Head of caudate nucleus (tissue), 42 donors: Measurements from ENCODE around the gene MALT1.
A peak's percentile ranks its signal among the peaks of the same experiment; 100 is the strongest.

ENCODE experiments used
- DNase-seq, 42 donors: peaks; one replicate each; pipeline versions ENCODE4 v3.0.0 to v3.0.0-alpha.2; 2020 to 2021; ENCODE audit warnings: mixed read lengths in 7 of 42
- intact Hi-C: fragments of 100-400 bp; cut with DNase I; formaldehyde crosslinking; loops from one replicate; pipeline ENCODE4 v1.15.0; 2022

MALT1 gene

DNA sequence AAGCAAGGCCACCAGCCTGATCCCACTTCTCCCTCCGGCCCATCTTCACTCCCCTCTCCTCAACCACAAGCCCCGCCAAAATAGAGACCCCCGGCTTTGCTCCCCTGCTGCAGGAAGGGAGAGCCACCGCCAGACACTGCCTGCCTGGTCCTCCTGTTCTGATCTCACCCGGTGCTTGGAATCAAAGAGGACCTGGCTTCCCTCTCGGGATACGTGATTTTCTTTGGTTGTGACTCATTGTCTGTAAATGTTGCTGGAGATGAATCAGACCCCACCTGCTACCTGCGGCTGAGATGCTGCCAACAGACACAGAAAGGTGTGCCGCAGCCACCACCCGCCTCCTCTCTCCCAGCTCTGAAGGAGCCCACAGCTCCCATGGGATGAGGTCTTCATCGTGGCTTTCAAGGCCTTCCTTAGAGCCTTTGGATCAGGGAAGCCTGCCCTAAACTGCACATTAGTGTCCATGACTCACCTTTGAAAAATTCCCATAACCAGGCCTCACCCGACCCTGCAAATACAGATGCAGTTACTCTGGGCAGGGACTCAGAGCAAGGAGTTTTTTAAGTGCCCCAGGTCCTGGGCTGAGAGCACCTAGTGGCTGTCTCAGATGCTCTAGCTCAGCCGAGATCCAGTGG, 114.0 kb downstream of the MALT1 start:
- DNase-seq, result peak in 28 of 42 donors; percentile 18 to 77 (median 48)
- intact Hi-C loops, result no loop called here

GRCh38 chr18:58785870-58786269, 114.6 kb downstream of the MALT1 start:
- DNase-seq, result no peak
- intact Hi-C loops, result no loop called here

DNA sequence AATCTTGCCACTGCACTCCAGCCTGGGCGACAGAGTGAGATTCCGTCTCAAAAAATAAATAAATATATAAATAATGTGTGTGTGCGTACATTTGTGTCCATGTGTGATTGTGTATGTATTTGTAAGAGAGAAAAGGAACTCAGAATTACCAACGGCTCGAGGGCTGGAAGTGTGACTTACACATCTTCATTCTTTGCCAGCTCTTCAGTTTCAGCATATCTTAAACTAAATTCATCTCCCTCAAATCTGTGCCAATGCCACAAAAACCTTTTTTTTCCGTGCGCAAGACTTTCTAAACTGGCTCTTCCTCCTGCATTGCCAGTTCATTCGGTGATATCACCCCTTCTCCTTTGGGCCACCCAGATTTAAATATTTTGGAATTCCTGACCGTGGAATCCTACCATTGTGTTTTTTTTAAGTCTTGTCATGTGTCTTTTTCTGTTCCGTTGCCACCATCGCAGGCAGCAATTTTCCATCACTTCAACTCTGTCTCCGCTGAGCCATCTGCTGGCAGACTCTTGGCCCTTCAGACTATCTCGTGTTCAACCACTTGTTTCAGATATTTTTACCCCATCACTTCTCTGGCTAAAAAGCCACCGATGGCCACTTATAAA, 116.4 kb downstream of the MALT1 start:
- intact Hi-C loops, result no loop called here
- DNase-seq, result peak in 29 of 42 donors; percentile 20 to 76 (median 43)

- DNase-seq, result no peak
- intact Hi-C loops, result no loop called here
Measured at GRCh38 chr18:58788470-58788869, 117.2 kb downstream of the MALT1 start.

- intact Hi-C loops, result no loop called here
- peak; percentile 24 to 83 (median 62) for DNase-seq
Measured at GRCh38 chr18:58788971-58789875, 118.0 kb downstream of the MALT1 start.

- intact Hi-C loops, result no loop called here
- DNase-seq, result peak in 1 of 42 donors; percentile 25
Measured at GRCh38 chr18:58789876-58790240, 118.6 kb downstream of the MALT1 start.

DNA sequence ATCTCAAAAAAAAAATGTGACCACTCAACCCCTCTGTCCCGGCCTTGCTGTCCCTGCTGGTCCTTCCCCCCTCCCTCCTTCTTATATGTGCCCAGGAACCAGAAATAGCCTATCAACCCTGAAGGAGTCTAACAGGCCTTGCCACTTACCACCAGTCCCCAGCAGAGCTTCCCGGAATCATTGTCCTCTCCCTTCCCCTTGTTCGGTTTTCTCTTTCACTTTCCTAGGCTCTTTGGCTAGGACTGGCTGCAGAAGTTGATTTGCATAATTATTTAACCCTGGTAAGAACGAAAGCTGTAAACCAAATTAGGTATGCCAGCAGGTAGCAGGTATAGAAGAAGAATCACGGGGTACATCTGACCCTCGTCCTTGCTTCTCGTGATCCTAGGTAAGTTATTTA, 120.8 kb downstream of the MALT1 start:
- DNase-seq, result peak in 1 of 42 donors; percentile 59
- intact Hi-C loops, result no loop called here

DNA sequence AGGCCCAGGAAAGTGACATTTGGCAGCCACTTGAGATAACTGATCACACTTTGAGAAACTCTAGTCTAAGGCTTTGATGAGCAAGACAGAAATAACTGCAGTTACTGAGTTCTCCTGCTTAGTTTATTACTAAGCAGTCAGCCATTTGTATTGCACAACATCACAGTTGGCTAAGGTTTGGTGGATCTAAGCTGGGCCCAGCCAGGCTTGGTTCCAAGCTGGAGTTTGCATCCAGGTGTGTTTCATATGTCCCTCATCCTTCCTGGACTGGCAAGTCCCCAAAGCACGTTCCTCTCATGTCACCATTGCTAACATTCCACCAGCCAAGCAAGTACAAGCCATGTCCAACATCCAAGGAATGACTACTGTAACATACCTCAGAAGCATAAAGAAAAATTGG, 122.1 kb downstream of the MALT1 start:
- intact Hi-C loops, result no loop called here
- no peak for DNase-seq

GRCh38 chr18:58796220-58796619, 125.0 kb downstream of the MALT1 start:
- intact Hi-C loops, result no loop called here
- DNase-seq, result no peak

- no peak for DNase-seq
- intact Hi-C loops, result no loop called here
Measured at GRCh38 chr18:58800582-58800981, 129.3 kb downstream of the MALT1 start.

DNA sequence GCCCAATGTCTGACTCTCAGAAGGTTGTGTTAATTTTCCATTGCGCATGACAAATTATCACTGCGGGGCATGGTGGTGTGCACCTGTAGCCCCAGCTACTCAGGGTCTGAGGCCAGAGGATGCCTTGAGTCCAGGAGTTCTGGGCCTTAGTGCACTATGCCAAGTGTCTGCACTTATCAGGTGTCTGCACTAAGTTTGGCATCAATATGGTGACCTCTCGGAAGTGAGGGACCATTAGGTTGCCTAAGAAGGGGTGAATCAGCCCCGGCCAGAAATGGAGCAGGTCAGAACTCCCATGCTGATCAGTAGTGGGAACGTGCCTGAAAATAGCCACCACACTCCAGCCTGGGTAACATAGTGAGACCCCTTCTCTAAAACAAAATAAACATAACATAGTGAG, 131.7 kb downstream of the MALT1 start:
- intact Hi-C loops, result no loop called here
- no peak for DNase-seq

DNA sequence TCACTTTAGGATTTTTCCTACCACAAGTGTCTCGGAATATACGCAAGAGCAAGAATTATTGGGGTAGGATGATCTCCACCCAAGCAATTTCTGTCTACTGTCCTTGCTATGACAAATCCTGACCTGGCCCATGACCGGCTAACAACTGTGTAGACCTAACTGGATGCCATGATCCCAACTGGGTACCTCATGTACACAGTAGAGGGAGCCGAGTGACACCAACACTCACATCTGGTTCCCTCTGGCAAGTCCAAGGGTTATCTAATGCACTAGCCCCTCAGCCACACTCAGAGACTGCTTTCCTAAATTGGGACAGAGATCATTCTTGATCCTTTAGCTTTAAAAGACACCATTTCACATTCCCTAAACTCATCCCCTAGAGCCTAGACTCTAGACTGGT, 132.7 kb downstream of the MALT1 start:
- intact Hi-C loops, result no loop called here

More for the DNA sequence above, 132.7 kb downstream of the MALT1 start:
- no peak for DNase-seq
